WERI-Rb-1 (cell line): ENCODE measurements around the gene RPIA.
A peak's percentile ranks its signal among the peaks of the same experiment; 100 is the strongest.
"Not testable (repeated sequence)": the region's sequence is repeated elsewhere in the genome, so short reads cannot be mapped to it uniquely, and the experiment has no call there.

ENCODE experiments used
- DNase-seq: peaks from one replicate; pipeline ENCODE4 v3.0.0-alpha.2; 2020
- H3K27ac ChIP-seq: fragments of 250-450 bp; sonication (Bioruptor Pico); 2 replicates; pipeline ENCODE4 v1.5.1; 2020; ENCODE audit warnings: mild to moderate bottlenecking, moderate library complexity
- H3K27me3 ChIP-seq: fragments of 250-450 bp; sonication (Bioruptor Pico); 2 replicates; pipeline ENCODE4 v1.5.1; 2021; ENCODE audit warnings: mild to moderate bottlenecking, low read depth, moderate library complexity; ENCODE audit not compliant: insufficient read depth, severe bottlenecking
- H3K36me3 ChIP-seq: fragments of 250-450 bp; sonication (Bioruptor Pico); 2 replicates; pipeline ENCODE4 v1.5.1; 2020; ENCODE audit warnings: mild to moderate bottlenecking, moderate library complexity
- H3K4me3 ChIP-seq: 2 replicates; pipeline ENCODE4 v1.5.1; 2011; ENCODE audit warnings: low read depth, mild to moderate bottlenecking, control low read depth, low read length
- H3K9me3 ChIP-seq: fragments of 250-450 bp; sonication (Bioruptor Pico); 2 replicates; pipeline ENCODE4 v1.5.1; 2021; ENCODE audit warnings: mild to moderate bottlenecking, moderate library complexity; ENCODE audit not compliant: severe bottlenecking
- CTCF ChIP-seq: IDR thresholded peaks from 2 replicates; pipeline ENCODE4 v1.5.1; 2011; ENCODE audit warnings: low read depth, mild to moderate bottlenecking, control low read depth, inconsistent platforms, low read length

RPIA gene

GRCh38 chr2:88760819-88761598 is 69.5 kb downstream of the RPIA start:
- Histone ChIP-seq H3K27me3 (peaks cover 14% of the 10 kb centered on the region), H3K9me3 (peaks cover 3% of the 10 kb centered on the region), H3K4me3 (no peak overlapping the region), H3K36me3 (no peaks in the 10 kb centered on the region), H3K27ac (no peak overlapping the region)
- no peak for DNase-seq
- TF ChIP-seq CTCF, result no peak

- no peak for TF ChIP-seq CTCF
- DNase-seq, result no peak
- no peak overlapping the region for H3K27ac ChIP-seq
These were observed 72.8 kb downstream of the RPIA start for GRCh38 chr2:88764141-88764849.

GRCh38 chr2:88764850-88765153 is 73.3 kb downstream of the RPIA start:
- no peak for DNase-seq
- Histone ChIP-seq H3K36me3 (no peaks in the 10 kb centered on the region), H3K4me3 (no peak overlapping the region), H3K27ac (no peak overlapping the region), H3K9me3 (no peaks in the 10 kb centered on the region), H3K27me3 (peaks cover 14% of the 10 kb centered on the region)
- no peak for TF ChIP-seq CTCF

More at GRCh38 chr2:88764141-88764849, 72.8 kb downstream of the RPIA start:
- no peak overlapping the region for H3K4me3 ChIP-seq
- H3K27me3 ChIP-seq, result peaks cover 14% of the 10 kb centered on the region
- H3K36me3 ChIP-seq, result no peaks in the 10 kb centered on the region
- no peaks in the 10 kb centered on the region for H3K9me3 ChIP-seq

GRCh38 chr2:88765154-88765888 is 73.8 kb downstream of the RPIA start:
- Histone ChIP-seq H3K4me3 (peak overlapping the region; percentile 35), H3K27ac (no peak overlapping the region), H3K27me3 (peaks cover 16% of the 10 kb centered on the region), H3K9me3 (no peaks in the 10 kb centered on the region), H3K36me3 (no peaks in the 10 kb centered on the region)
- DNase-seq, result peak; percentile 66
- TF ChIP-seq CTCF, result no peak

GRCh38 chr2:88765889-88766481 is 74.5 kb downstream of the RPIA start:
- peak overlapping the region; percentile 35 for H3K4me3 ChIP-seq
- H3K36me3 ChIP-seq, H3K27ac ChIP-seq, H3K9me3 ChIP-seq, DNase-seq: not testable (repeated sequence)
- H3K27me3 ChIP-seq, result peaks cover 16% of the 10 kb centered on the region

GRCh38 chr2:88770016-88770415 is 78.5 kb downstream of the RPIA start:
- H3K9me3 ChIP-seq, result no peaks in the 10 kb centered on the region

GRCh38 chr2:88773233-88774028 is 82.0 kb downstream of the RPIA start:
- DNase-seq, H3K9me3 ChIP-seq, H3K27ac ChIP-seq, H3K36me3 ChIP-seq, H3K4me3 ChIP-seq, H3K27me3 ChIP-seq: not testable (repeated sequence)

More at GRCh38 chr2:88770016-88770415, 78.5 kb downstream of the RPIA start:
- H3K4me3 ChIP-seq, result no peak overlapping the region
- H3K36me3 ChIP-seq, result no peaks in the 10 kb centered on the region
- no peak for TF ChIP-seq CTCF
- DNase-seq, result no peak
- H3K27ac ChIP-seq, result no peak overlapping the region
- H3K27me3 ChIP-seq, result peaks cover 16% of the 10 kb centered on the region

- not testable (repeated sequence) for H3K36me3 ChIP-seq, H3K9me3 ChIP-seq, H3K4me3 ChIP-seq, DNase-seq, H3K27ac ChIP-seq
- H3K27me3 ChIP-seq, result peaks cover 15% of the 10 kb centered on the region
These were observed 97.7 kb downstream of the RPIA start for GRCh38 chr2:88789213-88789612.
